Muscle of leg (tissue), 11 donors: ENCODE data around the gene CPSF2. TPM values are rescaled to one million over a fixed set of nuclear protein-coding genes. Genes with fewer than 3 reads are reported as not detected.
A peak's percentile ranks its signal among the peaks of the same experiment; 100 is the strongest.

Experiments used
- DNase-seq: peaks from one replicate; pipeline ENCODE4 v3.0.0; 2013
- H3K27ac ChIP-seq: one replicate; pipeline ENCODE4 v1.5.1; 2013; ENCODE audit warnings: mild to moderate bottlenecking, low read length, control low read depth
- H3K27me3 ChIP-seq: one replicate; pipeline ENCODE4 v1.6.1; 2013; ENCODE audit warnings: low read length; ENCODE audit not compliant: control insufficient read depth, insufficient read depth
- H3K36me3 ChIP-seq: one replicate; pipeline ENCODE4 v1.6.1; 2013; ENCODE audit warnings: low read length; ENCODE audit not compliant: control insufficient read depth, insufficient read depth
- H3K4me1 ChIP-seq: one replicate; pipeline ENCODE4 v1.6.1; 2013; ENCODE audit warnings: low read length; ENCODE audit not compliant: control insufficient read depth, insufficient read depth
- H3K4me3 ChIP-seq: one replicate; pipeline ENCODE4 v1.5.1; 2013; ENCODE audit warnings: low read length, control low read depth
- H3K9me3 ChIP-seq: replicated peaks from 2 replicates; pipeline ENCODE4 v1.6.1; 2013; ENCODE audit warnings: low read depth, low read length; ENCODE audit not compliant: control insufficient read depth
- WGBS: methylation state at CpG from one replicate; pipeline ENCODE4 v1.1.5; 2013; ENCODE audit warnings: missing lambda C conversion rate; ENCODE audit not compliant: insufficient coverage; 5-methylcytosine and 5-hydroxymethylcytosine counted together
- polyA plus RNA-seq, 8 donors: library from polyadenylated mRNA; unstranded; fragments of 120-200 nt; gene quantifications; one replicate each; pipeline versions ENCODE4 v1.2.1 to v1.2.3, GENCODE V29; 2013; ENCODE audit warnings: inconsistent platforms in 1 of 8, low replicate concordance in 1 of 8; ENCODE audit not compliant: insufficient read length in 8 of 8, insufficient read depth in 1 of 8
- total RNA-seq: library from RNA; stranded (reverse); fragments of 120-200 nt; gene quantifications from one replicate; pipeline ENCODE4 v1.2.4, GENCODE V29; 2013

The CPSF2 gene
- total and polyA plus RNA-seq, 9 donors, result 26.0 to 44.4 (median 36.9) TPM

DNA sequence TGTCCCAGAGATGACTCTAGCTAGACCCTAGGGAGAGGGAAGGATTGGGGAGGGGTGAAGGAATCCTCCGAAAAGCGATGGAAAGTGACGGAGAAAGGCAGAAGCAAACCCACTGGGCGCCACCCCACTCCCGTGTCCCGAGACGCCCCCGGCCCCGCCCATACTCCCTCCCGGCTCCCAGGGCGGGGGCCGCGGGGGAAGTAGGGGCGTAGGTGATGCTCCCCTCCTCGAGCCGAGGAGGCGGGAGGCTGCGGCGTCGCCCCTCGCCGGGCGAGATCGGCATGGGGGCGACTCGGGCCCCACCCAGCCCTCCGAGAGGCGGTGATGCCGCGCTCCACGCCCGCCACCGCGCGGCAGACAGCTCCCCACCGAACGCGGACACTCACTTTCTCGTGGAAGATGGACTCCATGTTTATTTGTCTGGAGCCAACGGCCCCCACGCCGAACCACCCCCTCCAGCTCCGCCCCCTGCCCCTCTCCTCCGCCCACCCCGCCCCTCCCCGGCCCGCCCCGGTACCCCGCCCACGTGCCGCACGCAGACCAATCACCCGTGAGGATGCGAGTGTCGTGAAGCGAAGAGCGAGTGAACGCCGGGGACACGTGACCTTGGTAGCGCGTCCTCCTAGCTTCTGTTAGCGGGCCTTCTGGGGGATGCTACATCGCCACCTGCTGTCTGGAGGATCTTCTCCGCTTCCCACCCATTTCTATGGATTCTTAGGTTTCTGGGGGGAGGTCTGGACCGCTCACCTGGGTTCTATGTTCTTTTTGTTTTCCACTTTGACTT lies 15.4 kb upstream of the CPSF2 start, which contains the start of gene ATXN3:
Gene ATXN3, minus strand, starts transcription at position 440 of the 784 bp plus-strand sequence. Its CDS starts 30 bp downstream, at position 410.
- H3K27ac ChIP-seq, result peak within 1 kb of the TSS; percentile 98
- WGBS, result 0% methylated on average over 19 of the region's 66 CpGs
- peak; percentile 100 for DNase-seq
- peaks cover 4% of the 10 kb centered on the region for H3K4me1 ChIP-seq
- H3K27me3 ChIP-seq, result peaks cover 6% of the 10 kb centered on the region
- no peaks in the 10 kb centered on the region for H3K36me3 ChIP-seq
- H3K9me3 ChIP-seq, result no peaks in the 10 kb centered on the region
- peak within 1 kb of the TSS; percentile 63 for H3K4me3 ChIP-seq

DNA sequence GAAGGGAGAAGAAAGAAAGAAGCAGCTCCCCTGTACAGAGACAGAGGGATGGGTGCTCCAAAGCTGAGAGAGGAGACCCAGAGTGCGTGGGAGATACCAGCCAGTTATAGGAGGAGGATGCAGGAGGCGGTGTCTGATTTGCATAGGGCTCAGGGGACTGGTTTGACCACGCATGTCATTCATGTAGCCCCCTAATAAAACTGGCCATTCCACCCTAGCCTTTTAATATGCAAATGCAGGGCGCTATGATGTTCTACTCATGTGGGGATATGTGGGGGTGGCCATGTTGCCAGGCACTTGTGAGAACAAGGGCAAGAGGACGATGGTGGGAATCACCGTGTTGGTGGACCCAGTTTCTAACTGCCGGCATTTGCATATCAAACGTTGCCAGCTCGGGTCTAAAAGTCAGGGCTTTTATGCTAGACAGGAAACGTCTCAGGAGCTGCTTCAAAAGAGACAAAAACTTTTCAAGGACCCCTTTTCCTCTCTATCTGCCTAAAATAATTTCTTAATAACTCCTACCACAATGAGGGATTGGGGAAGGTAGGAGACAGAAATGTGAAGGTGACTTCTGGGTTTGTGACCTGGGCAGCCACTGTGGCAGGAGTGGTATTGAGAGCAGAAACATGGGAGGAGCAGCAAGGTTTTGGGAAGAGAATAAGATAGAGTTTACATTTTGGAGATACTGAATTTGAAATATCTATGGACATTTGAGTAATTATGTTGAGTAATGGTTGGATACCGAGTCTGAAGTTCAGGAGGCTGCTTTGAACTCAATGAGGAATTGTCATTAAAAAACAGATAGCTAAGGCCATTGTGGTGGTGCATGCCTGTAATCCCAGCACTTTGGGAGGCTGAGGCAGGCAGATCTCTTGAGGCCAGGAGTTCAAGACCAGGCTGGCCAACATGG lies 13.2 kb upstream of the CPSF2 start:
- Histone ChIP-seq H3K4me1 (peaks cover 4% of the 10 kb centered on the region), H3K9me3 (no peaks in the 10 kb centered on the region), H3K27me3 (peaks cover 6% of the 10 kb centered on the region), H3K36me3 (no peaks in the 10 kb centered on the region), H3K27ac (no peak overlapping the region), H3K4me3 (no peak overlapping the region)
- 14% methylated on average over 4 of the region's 11 CpGs for WGBS
- no peak for DNase-seq

DNA sequence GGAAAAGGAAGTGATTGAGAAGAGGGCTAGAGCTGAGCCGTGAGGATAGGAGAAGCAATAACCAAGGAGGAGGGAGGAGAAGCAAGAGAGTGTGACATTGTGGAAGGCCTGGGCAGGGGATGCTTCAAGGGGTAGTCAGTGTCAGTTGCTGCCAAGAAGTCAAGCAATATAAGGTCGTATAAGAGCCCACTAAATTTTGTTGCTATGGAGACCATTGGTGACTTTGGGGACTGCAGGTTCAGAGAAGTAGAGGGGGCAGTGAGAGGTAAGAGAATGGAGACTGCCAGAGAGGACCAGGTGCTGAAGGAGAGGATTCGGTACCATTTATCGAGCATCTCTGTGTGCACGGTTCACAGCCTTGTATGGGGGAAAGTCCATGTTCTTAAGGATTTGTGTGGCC lies 12.3 kb upstream of the CPSF2 start:
- no peak for DNase-seq
- peaks cover 6% of the 10 kb centered on the region for H3K27me3 ChIP-seq
- no peaks in the 10 kb centered on the region for H3K9me3 ChIP-seq
- H3K36me3 ChIP-seq, result peaks cover under 1% of the 10 kb centered on the region
- H3K4me3 ChIP-seq, result no peak overlapping the region
- H3K27ac ChIP-seq, result no peak overlapping the region
- H3K4me1 ChIP-seq, result peaks cover 4% of the 10 kb centered on the region
- WGBS, result 63% methylated on average over 5 of the region's 5 CpGs

DNA sequence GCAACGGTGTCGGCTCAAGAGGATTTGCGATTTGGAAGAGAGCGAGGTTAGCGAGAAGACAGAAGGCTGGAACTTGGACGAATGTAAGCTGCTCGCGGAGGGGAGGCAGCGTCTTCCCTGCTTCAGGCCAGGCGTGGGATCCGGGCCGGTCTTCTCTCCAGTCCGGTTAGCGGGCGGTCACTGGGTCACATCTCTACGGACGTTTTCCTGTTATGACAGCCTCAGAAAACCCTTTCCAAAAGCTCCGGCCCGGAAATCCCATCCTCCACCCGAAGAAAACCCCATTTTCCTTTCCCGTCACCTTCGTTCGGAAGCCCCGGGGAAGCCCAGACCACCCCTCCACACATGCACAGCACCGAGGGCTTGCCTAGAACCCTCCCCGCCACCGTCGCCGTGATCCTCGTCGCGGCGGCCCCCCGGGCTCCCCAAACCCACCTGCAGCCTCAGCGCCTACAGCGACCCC lies 531 bp upstream of the CPSF2 start:
- Histone ChIP-seq H3K4me1 (peaks cover 10% of the 10 kb centered on the region), H3K36me3 (peaks cover 12% of the 10 kb centered on the region), H3K4me3 (peak overlapping the region; percentile 74), H3K9me3 (no peaks in the 10 kb centered on the region), H3K27ac (peak overlapping the region; percentile 96), H3K27me3 (no peaks in the 10 kb centered on the region)
- DNase-seq, result peak; percentile 68
- 0% methylated on average over 36 of the region's 36 CpGs for WGBS

DNA sequence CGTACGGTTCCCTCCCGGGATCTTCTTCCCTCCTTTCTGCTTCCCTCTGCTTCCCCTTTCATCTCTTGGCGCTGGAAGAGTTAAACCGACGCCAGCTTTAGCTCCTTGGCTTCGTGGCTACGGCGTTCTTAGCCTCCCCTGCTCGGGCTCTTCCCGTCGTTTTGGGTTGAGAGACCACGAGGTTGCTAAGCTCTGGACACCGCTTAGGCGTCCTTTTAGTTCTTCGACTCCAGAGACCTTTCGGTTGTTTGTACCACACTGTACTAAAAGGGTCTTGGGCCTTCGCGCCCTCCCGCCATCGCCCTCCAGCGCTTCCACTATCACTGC lies 545 bp downstream of the CPSF2 start:
- H3K27ac ChIP-seq, result peak overlapping the region; percentile 96
- peaks cover 10% of the 10 kb centered on the region for H3K4me1 ChIP-seq
- H3K27me3 ChIP-seq, result no peaks in the 10 kb centered on the region
- WGBS, result 0% methylated on average over 22 of the region's 22 CpGs
- peaks cover 9% of the 10 kb centered on the region for H3K36me3 ChIP-seq
- DNase-seq, result peak; percentile 71
- H3K9me3 ChIP-seq, result no peaks in the 10 kb centered on the region
- H3K4me3 ChIP-seq, result peak overlapping the region; percentile 74

DNA sequence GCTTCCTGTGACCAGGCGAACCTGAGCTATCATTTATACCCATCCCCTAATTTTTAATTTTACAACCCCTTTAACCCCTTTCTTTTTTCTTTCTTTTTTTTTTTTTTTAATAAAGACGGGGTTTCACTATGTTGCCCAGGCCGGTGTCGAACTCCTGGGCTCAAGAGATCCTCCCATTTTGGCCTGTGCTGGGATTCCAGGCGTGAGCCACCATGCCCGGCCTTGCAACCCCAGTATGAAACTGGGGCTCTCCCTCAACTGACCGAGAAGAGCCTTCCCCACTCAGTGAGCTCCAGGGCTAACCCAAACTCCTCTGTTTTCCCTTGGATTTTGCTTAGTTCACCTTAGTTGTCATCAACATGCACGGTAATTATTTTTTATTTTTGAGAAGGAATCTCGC lies 992 bp downstream of the CPSF2 start:
- Histone ChIP-seq H3K4me3 (peak overlapping the region; percentile 74), H3K27ac (peak overlapping the region; percentile 96), H3K4me1 (peaks cover 10% of the 10 kb centered on the region), H3K9me3 (no peaks in the 10 kb centered on the region), H3K27me3 (no peaks in the 10 kb centered on the region), H3K36me3 (peaks cover 14% of the 10 kb centered on the region)
- DNase-seq, result peak; percentile 17
- 32% methylated on average over 6 of the region's 9 CpGs for WGBS

DNA sequence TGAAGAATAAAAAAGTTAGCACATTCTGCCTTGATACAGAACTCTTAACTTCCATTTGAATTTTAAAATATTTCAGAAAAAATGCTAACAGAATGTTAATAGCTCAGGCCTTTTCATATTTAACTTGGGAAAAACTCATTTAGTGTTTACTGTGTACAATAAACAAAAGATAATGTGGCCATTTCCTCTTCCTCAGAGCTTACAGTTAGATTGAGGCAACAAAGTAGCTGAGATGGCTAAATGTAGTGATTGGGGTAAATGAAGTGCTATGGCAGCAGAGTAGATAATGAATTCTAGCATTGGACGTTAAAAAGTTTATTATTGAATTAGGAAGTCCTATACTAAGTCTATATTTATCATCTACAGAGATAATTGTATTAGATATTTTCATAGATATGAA lies 12.7 kb downstream of the CPSF2 start:
- H3K27me3 ChIP-seq, result no peaks in the 10 kb centered on the region
- no CpG with 5 or more reads among the region's 1 CpG for WGBS
- no peaks in the 10 kb centered on the region for H3K4me1 ChIP-seq
- no peak for DNase-seq
- H3K27ac ChIP-seq, result no peak overlapping the region
- no peaks in the 10 kb centered on the region for H3K9me3 ChIP-seq
- peaks cover 22% of the 10 kb centered on the region for H3K36me3 ChIP-seq
- no peak overlapping the region for H3K4me3 ChIP-seq

DNA sequence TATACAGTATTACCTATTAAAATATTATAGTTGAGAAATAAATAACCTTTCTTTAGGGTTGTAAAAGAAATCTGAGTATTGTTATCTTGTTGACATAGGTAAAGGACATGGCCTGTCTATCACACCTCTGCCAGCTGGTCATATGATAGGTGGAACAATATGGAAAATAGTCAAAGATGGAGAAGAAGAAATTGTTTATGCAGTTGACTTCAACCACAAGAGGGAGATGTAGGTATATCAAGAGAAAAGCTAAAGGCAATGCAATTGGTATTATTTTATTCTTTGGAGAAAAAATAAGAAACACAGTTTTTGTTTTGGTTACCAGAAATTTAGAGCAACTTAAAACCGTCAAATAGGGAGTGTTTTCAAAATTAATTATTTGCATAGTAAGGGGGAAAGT lies 13.5 kb downstream of the CPSF2 start:
- H3K4me3 ChIP-seq, result no peak overlapping the region
- no peaks in the 10 kb centered on the region for H3K9me3 ChIP-seq
- H3K36me3 ChIP-seq, result peaks cover 25% of the 10 kb centered on the region
- WGBS, result no CpG with 5 or more reads among the region's 1 CpG
- peak; percentile 76 for DNase-seq
- H3K27ac ChIP-seq, result no peak overlapping the region
- no peaks in the 10 kb centered on the region for H3K4me1 ChIP-seq
- no peaks in the 10 kb centered on the region for H3K27me3 ChIP-seq

DNA sequence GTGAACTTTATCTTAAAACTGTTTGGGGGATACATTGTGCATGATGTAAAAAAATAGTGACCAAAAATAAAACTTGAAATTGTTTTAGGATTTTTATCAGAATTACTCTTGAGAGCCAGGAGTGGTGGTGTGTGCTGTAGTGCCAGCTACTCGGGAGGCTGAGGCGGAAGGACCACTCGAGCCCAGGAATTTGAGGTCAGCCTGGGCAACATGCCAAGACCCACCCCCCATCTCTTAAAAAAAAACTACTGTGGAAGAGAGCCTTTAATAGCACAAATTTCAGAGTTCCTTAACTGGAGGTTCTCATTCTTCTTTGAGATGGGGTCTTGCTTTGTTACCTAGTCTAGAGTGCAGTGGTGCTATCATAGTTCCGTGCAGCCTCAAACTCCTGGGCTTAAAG lies 21.5 kb downstream of the CPSF2 start:
- WGBS, result no CpG with 5 or more reads among the region's 4 CpGs

DNA sequence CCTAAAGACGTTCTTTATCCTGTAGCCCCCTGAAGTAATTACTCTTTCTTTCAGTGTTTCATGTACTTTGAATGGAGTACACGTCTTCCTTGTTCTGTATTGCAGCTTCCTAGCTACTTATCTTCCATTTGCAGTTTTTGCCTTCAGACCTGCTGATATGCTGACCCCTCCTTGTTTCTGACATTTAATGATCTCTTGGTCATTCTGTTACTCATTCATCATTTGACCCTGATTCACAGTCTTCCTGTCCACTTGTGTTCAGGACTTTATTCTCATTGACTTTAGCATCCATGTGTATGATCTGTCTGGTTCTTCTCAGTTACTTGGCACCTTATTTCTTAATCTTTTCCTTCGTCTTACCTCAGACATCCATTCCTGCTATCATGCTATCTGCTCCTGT lies 22.2 kb downstream of the CPSF2 start:
- 78% methylated on average over 3 of the region's 3 CpGs for WGBS
- DNase-seq, result no peak
- Histone ChIP-seq H3K27me3 (no peaks in the 10 kb centered on the region), H3K36me3 (peaks cover 50% of the 10 kb centered on the region), H3K27ac (no peak overlapping the region), H3K4me3 (no peak overlapping the region), H3K4me1 (no peaks in the 10 kb centered on the region), H3K9me3 (no peaks in the 10 kb centered on the region)

More for the DNA sequence above, 21.5 kb downstream of the CPSF2 start:
- no peak for DNase-seq
- Histone ChIP-seq H3K27ac (no peak overlapping the region), H3K27me3 (no peaks in the 10 kb centered on the region), H3K4me1 (no peaks in the 10 kb centered on the region), H3K4me3 (no peak overlapping the region), H3K9me3 (no peaks in the 10 kb centered on the region), H3K36me3 (peaks cover 54% of the 10 kb centered on the region)
